WTC11 (cell line): ENCODE measurements around the gene NKAIN2.

ENCODE experiments used
- ATF2 ChIP-seq: sonication (generic); formaldehyde crosslinking; IDR thresholded peaks from 2 replicates; pipeline ENCODE4 v1.8.1; 2022; ENCODE audit warnings: low read depth, missing genetic modification reagents, borderline replicate concordance
- CBFB ChIP-seq: sonication (generic); formaldehyde crosslinking; IDR thresholded peaks from 2 replicates; pipeline ENCODE4 v1.8.1; 2022; ENCODE audit warnings: mild to moderate bottlenecking, low read depth, missing genetic modification reagents
- MXD4 ChIP-seq: fragments of 250-450 bp; sonication (Bioruptor Pico); IDR thresholded peaks from 2 replicates; pipeline ENCODE4 v1.8.0; 2021; ENCODE audit warnings: mild to moderate bottlenecking, moderate library complexity, borderline replicate concordance
- NR3C1 ChIP-seq: sonication (generic); formaldehyde crosslinking; conservative IDR thresholded peaks from 2 replicates; pipeline ENCODE4 v1.8.1; 2023; ENCODE audit warnings: low read depth, mild to moderate bottlenecking, missing genetic modification reagents
- OVOL2 ChIP-seq: fragments of 250-450 bp; sonication (Bioruptor Pico); IDR thresholded peaks from 2 replicates; pipeline ENCODE4 v1.9.0; 2021; ENCODE audit warnings: mild to moderate bottlenecking, borderline replicate concordance
- RELA ChIP-seq: sonication (generic); formaldehyde crosslinking; IDR thresholded peaks from 2 replicates; pipeline ENCODE4 v1.8.1; 2022; ENCODE audit warnings: missing genetic modification reagents, mild to moderate bottlenecking, borderline replicate concordance
- USF2 ChIP-seq: sonication (generic); formaldehyde crosslinking; IDR thresholded peaks from 2 replicates; pipeline ENCODE4 v1.8.1; 2023; ENCODE audit warnings: mild to moderate bottlenecking, missing genetic modification reagents, moderate library complexity
- ZNF121 ChIP-seq: sonication (generic); formaldehyde crosslinking; IDR thresholded peaks from 2 replicates; pipeline ENCODE4 v1.8.0; 2023; ENCODE audit warnings: missing genetic modification reagents
- ZNF219 ChIP-seq: sonication (generic); formaldehyde crosslinking; IDR thresholded peaks from 2 replicates; pipeline ENCODE4 v1.8.0; 2023; ENCODE audit warnings: missing genetic modification reagents, mild to moderate bottlenecking, borderline replicate concordance
- TF ChIP-seq, protein P1 (sequence below): sonication (generic); formaldehyde crosslinking; IDR thresholded peaks from 2 replicates; pipeline ENCODE4 v1.8.0; 2022; ENCODE audit warnings: mild to moderate bottlenecking, missing genetic modification reagents
- TF ChIP-seq, protein P2 (sequence below): fragments of 200-600 bp; IDR thresholded peaks from 2 replicates; pipeline ENCODE4 v1.8.0; 2022; ENCODE audit warnings: antibody characterized with exemption
- TF ChIP-seq, protein P3 (sequence below): sonication (generic); formaldehyde crosslinking; IDR thresholded peaks from 2 replicates; pipeline ENCODE4 v1.8.0; 2022; ENCODE audit warnings: mild to moderate bottlenecking, missing genetic modification reagents

DNA sequence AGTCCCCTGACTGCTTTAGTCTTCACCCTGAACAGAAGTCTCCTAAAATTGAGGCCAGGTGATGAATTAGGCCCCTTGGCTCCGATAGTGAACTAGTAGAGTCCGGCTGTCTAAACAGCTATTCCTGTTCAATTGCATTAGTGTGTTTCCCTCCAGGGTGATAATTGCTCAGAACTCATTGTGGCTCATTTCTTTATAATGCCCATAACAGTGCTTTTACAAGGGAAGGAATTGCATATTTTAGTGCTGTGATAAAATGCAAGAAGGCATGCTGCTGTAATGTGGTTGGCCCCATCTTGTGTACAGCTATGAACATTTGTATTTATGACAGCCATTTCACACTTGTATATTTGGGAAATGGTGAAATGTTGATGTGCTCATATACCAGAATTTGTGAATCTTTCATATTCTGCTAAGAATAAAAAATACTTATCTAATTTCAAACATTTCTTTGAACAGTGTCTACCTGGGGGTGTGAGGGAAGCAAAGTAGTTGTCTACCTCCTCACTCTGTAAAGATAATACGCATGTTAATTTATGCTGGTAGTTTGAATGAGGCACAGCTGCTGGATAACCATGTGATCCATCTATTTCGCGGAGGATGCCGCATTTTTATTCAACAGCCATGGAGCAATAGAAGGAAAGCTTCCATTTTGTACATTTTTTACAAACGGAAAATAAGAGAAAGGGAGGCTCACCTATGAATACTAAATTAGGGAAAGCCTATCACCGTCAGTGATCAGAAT, 451.4 kb downstream of the NKAIN2 start:
- TF ChIP-seq NR3C1 (CRISPR knock-in tag) (no peak), OVOL2 (CRISPR knock-in tag) (no peak), ZNF121 (no peak), RELA (CRISPR knock-in tag) (no peak), CBFB (no peak), USF2 (CRISPR knock-in tag) (no peak), ZNF219 (no peak), ATF2 (CRISPR knock-in tag) (no peak), MXD4 (CRISPR knock-in tag) (no peak)
- TF ChIP-seq, protein P1, sequence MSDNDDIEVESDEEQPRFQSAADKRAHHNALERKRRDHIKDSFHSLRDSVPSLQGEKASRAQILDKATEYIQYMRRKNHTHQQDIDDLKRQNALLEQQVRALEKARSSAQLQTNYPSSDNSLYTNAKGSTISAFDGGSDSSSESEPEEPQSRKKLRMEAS (CRISPR knock-in tag): no peak
- TF ChIP-seq, protein P2, sequence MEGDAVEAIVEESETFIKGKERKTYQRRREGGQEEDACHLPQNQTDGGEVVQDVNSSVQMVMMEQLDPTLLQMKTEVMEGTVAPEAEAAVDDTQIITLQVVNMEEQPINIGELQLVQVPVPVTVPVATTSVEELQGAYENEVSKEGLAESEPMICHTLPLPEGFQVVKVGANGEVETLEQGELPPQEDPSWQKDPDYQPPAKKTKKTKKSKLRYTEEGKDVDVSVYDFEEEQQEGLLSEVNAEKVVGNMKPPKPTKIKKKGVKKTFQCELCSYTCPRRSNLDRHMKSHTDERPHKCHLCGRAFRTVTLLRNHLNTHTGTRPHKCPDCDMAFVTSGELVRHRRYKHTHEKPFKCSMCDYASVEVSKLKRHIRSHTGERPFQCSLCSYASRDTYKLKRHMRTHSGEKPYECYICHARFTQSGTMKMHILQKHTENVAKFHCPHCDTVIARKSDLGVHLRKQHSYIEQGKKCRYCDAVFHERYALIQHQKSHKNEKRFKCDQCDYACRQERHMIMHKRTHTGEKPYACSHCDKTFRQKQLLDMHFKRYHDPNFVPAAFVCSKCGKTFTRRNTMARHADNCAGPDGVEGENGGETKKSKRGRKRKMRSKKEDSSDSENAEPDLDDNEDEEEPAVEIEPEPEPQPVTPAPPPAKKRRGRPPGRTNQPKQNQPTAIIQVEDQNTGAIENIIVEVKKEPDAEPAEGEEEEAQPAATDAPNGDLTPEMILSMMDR: no peak
- TF ChIP-seq, protein P3, sequence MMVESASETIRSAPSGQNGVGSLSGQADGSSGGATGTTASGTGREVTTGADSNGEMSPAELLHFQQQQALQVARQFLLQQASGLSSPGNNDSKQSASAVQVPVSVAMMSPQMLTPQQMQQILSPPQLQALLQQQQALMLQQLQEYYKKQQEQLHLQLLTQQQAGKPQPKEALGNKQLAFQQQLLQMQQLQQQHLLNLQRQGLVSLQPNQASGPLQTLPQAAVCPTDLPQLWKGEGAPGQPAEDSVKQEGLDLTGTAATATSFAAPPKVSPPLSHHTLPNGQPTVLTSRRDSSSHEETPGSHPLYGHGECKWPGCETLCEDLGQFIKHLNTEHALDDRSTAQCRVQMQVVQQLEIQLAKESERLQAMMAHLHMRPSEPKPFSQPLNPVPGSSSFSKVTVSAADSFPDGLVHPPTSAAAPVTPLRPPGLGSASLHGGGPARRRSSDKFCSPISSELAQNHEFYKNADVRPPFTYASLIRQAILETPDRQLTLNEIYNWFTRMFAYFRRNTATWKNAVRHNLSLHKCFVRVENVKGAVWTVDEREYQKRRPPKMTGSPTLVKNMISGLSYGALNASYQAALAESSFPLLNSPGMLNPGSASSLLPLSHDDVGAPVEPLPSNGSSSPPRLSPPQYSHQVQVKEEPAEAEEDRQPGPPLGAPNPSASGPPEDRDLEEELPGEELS (CRISPR knock-in tag): no peak
